SU-DHL-6 (cell line): ENCODE measurements around the gene WFDC1.

Source experiments
- EZH2phosphoT487 ChIP-seq: fragments of 200-600 bp; sonication (generic), shearing (Covaris generic); conservative IDR thresholded peaks from 2 replicates; pipeline ENCODE4 v1.6.1; 2018; ENCODE audit warnings: mild to moderate bottlenecking, antibody characterized with exemption, low read length, moderate library complexity, mixed read lengths
- TF ChIP-seq, protein P1 (sequence below): fragments of 200-600 bp; sonication (generic); IDR thresholded peaks from one replicate; pipeline ENCODE4 v1.5.1; 2017; ENCODE audit warnings: antibody characterized with exemption, mild to moderate bottlenecking, low read length, moderate library complexity; ENCODE audit not compliant: insufficient read depth, poor library complexity, severe bottlenecking

DNA sequence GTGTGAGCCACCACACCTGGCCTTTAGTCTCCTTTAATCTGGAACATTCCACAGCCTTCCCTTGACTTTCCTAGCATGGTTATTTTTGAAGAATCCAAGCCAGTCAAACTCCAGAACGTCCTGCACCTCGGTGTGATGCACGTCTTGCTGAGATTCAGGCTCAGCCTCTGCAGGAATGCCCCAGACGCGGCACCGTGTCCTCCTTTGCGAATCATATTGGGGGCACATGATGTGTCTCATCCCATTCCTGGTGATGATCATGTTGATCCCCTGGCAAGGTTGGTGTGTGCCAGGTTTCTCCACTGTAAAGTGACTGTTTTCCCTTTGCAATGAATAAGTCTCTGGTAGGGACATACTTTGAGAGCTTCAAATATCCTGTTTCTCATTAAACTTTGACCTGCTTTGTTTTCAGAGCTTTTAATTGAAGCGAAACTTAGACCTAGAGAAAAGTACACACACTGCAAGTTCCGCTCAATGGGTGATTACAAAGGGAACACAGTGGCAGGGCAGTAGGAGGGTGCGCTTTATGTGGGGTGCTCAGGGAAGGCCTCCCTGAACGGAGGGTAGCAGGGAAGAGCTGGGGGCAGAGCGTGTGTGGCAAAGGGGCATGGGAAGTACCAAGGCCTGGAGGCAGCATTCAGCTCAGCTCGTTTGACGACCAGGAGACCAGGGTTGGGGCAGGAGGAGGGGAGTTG is 64.1 kb downstream of the WFDC1 start:
- TF ChIP-seq, protein P1, sequence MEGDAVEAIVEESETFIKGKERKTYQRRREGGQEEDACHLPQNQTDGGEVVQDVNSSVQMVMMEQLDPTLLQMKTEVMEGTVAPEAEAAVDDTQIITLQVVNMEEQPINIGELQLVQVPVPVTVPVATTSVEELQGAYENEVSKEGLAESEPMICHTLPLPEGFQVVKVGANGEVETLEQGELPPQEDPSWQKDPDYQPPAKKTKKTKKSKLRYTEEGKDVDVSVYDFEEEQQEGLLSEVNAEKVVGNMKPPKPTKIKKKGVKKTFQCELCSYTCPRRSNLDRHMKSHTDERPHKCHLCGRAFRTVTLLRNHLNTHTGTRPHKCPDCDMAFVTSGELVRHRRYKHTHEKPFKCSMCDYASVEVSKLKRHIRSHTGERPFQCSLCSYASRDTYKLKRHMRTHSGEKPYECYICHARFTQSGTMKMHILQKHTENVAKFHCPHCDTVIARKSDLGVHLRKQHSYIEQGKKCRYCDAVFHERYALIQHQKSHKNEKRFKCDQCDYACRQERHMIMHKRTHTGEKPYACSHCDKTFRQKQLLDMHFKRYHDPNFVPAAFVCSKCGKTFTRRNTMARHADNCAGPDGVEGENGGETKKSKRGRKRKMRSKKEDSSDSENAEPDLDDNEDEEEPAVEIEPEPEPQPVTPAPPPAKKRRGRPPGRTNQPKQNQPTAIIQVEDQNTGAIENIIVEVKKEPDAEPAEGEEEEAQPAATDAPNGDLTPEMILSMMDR: no peak
- TF ChIP-seq EZH2phosphoT487: no peak
